Epithelial cell of esophagus (primary cell): ENCODE data around the gene NHERF2.

Experiments
- DNase-seq: peaks from one replicate; pipeline ENCODE4 v3.0.0; 2010; ENCODE audit warnings: low read depth
- H3K4me3 ChIP-seq: 2 replicates; pipeline ENCODE4 v1.5.1; 2011; ENCODE audit warnings: mild to moderate bottlenecking, low read length, control low read depth
- TF ChIP-seq, protein P1 (sequence below): IDR thresholded peaks from 2 replicates; pipeline ENCODE4 v1.5.1; 2011; ENCODE audit warnings: low read depth, mild to moderate bottlenecking, low read length, control low read depth, inconsistent platforms; ENCODE audit not compliant: insufficient read depth; ENCODE audit errors: missing control alignments

NHERF2 gene

DNA sequence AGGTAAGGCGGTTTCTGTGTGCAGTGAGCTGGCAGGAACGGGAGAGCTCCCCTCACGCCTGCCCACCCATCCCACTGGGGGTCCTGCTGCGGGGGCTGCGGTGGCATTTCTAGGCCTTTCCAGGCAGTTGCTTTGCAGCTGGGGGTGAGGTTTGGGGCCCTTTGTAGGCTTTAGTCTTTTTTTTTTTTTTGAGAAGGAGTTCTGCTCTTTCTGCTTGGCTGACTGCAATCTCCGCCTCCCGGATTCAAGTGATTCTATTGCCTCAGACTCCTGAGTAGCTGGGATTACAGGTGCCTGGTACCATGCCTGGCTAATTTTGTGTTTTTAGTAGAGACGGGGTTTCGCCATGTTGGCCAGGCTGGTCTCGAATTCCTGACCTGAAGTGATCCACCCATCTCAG is 32.2 kb downstream of the NHERF2 start:
- TF ChIP-seq, protein P1, sequence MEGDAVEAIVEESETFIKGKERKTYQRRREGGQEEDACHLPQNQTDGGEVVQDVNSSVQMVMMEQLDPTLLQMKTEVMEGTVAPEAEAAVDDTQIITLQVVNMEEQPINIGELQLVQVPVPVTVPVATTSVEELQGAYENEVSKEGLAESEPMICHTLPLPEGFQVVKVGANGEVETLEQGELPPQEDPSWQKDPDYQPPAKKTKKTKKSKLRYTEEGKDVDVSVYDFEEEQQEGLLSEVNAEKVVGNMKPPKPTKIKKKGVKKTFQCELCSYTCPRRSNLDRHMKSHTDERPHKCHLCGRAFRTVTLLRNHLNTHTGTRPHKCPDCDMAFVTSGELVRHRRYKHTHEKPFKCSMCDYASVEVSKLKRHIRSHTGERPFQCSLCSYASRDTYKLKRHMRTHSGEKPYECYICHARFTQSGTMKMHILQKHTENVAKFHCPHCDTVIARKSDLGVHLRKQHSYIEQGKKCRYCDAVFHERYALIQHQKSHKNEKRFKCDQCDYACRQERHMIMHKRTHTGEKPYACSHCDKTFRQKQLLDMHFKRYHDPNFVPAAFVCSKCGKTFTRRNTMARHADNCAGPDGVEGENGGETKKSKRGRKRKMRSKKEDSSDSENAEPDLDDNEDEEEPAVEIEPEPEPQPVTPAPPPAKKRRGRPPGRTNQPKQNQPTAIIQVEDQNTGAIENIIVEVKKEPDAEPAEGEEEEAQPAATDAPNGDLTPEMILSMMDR, result no peak
- DNase-seq, result no peak
- H3K4me3 ChIP-seq, result no peak overlapping the region

DNA sequence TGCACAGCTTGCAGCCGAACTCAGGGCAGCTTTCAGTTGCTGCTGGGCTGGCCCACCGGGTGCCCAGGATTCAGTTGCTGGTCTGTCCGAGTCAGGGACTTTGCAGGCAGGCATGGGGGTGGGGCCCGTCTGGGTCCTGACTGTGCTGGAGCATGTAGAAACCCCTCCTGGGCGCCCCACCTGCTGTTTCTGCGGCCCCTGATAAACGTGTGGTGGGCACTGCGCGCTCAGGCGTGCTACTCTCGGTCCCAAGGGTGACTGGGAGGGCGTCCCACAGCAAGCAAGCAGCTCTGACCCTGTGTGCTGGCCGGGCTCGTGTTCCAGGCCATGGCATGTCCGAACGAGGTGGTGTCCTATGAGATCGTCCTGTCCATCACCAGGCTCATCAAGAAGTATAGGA is 33.6 kb downstream of the NHERF2 start:
- no peak for DNase-seq
- H3K4me3 ChIP-seq, result no peak overlapping the region
- TF ChIP-seq, protein P1, result no peak

- no peak overlapping the region for H3K4me3 ChIP-seq
- no peak for DNase-seq
- TF ChIP-seq, protein P1, result no peak
These were observed 34.3 kb downstream of the NHERF2 start for GRCh38 chr16:2061023-2061422.

GRCh38 chr16:2061526-2061925 is 34.8 kb downstream of the NHERF2 start:
- DNase-seq, result no peak
- TF ChIP-seq, protein P1, result no peak
- no peak overlapping the region for H3K4me3 ChIP-seq

GRCh38 chr16:2062801-2063200 is 36.1 kb downstream of the NHERF2 start:
- H3K4me3 ChIP-seq, result no peak overlapping the region
- no peak for DNase-seq
- TF ChIP-seq, protein P1, result no peak

- DNase-seq, result no peak
- TF ChIP-seq, protein P1, result no peak
- no peak overlapping the region for H3K4me3 ChIP-seq
These were observed 37.2 kb downstream of the NHERF2 start for GRCh38 chr16:2063861-2064260.

DNA sequence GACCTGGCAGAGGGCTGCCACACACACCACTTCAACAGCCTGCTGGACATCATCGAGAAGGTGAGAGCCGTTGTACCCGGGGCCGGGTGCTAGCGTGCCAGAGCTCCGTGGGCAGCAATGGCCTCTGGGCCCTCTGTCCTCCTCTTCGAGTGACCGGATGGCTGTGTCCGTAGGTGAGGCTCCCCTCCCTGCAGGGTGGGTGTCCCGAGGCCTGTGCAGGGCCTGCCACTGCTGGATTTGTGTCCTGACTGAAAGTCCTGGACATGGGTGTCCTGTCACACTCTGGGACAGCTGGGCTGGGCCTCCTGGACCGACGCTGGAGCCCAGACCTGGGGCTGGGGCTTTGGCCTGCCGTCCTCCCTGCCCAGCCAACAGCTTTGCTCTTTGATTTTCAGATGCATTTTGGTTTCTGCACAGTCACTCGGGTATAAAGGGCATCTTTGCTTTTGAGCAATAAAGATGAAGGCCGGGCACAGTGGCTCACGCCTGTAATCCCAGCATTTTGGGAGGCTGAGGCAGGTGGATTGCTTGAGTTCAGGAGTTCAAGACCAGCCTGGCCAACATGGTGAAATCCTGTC is 37.8 kb downstream of the NHERF2 start:
- no peak overlapping the region for H3K4me3 ChIP-seq
- no peak for DNase-seq
- TF ChIP-seq, protein P1, result no peak
